Measurements from ENCODE around the gene ELFN1. TPM values are rescaled to one million over a fixed set of nuclear protein-coding genes. Genes with fewer than 3 reads are reported as not detected.

The ELFN1 gene
- polyA plus RNA-seq, 1 donor: 4.7 TPM

GRCh38 chr7:1642291-1642731, 27.8 kb upstream of the ELFN1 start:
- no peak for DNase-seq (ENCODE audit: low read depth)

GRCh38 chr7:1643270-1644092, 26.6 kb upstream of the ELFN1 start:
- no peak for DNase-seq (ENCODE audit: low read depth)

GRCh38 chr7:1644341-1645070, 25.6 kb upstream of the ELFN1 start:
- DNase-seq (ENCODE audit: low read depth): no peak

GRCh38 chr7:1645071-1645409, 25.0 kb upstream of the ELFN1 start:
- no peak for DNase-seq (ENCODE audit: low read depth)

GRCh38 chr7:1645476-1645875, 24.6 kb upstream of the ELFN1 start:
- no peak for DNase-seq (ENCODE audit: low read depth)

GRCh38 chr7:1646391-1646790, 23.7 kb upstream of the ELFN1 start:
- no peak for DNase-seq (ENCODE audit: low read depth)

GRCh38 chr7:1646957-1647891, 22.9 kb upstream of the ELFN1 start:
- DNase-seq (ENCODE audit: low read depth): peak; percentile 28

- peak; percentile 25 for DNase-seq (ENCODE audit: low read depth)
Measured at GRCh38 chr7:1647961-1648672, 22.0 kb upstream of the ELFN1 start.

GRCh38 chr7:1649751-1650326, 20.2 kb upstream of the ELFN1 start:
- DNase-seq (ENCODE audit: low read depth): no peak

GRCh38 chr7:1650363-1651030, 19.6 kb upstream of the ELFN1 start:
- DNase-seq (ENCODE audit: low read depth): no peak

GRCh38 chr7:1651031-1651446, 19.0 kb upstream of the ELFN1 start:
- no peak for DNase-seq (ENCODE audit: low read depth)

GRCh38 chr7:1651891-1652290, 18.2 kb upstream of the ELFN1 start:
- DNase-seq (ENCODE audit: low read depth): no peak

- no peak for DNase-seq (ENCODE audit: low read depth)
Measured at GRCh38 chr7:1653500-1653899, 16.6 kb upstream of the ELFN1 start.

- no peak for DNase-seq (ENCODE audit: low read depth)
Measured at GRCh38 chr7:1654111-1654510, 16.0 kb upstream of the ELFN1 start.

- DNase-seq (ENCODE audit: low read depth): no peak
Measured at GRCh38 chr7:1654738-1655475, 15.2 kb upstream of the ELFN1 start.

GRCh38 chr7:1659696-1660095, 10.4 kb upstream of the ELFN1 start:
- DNase-seq (ENCODE audit: low read depth): no peak

- no peak for DNase-seq (ENCODE audit: low read depth)
Measured at GRCh38 chr7:1661461-1661860, 8.6 kb upstream of the ELFN1 start.

- DNase-seq (ENCODE audit: low read depth): no peak
Measured at GRCh38 chr7:1662101-1662500, 8.0 kb upstream of the ELFN1 start.

GRCh38 chr7:1662767-1663166, 7.3 kb upstream of the ELFN1 start:
- no peak for DNase-seq (ENCODE audit: low read depth)

- no peak for DNase-seq (ENCODE audit: low read depth)
Measured at GRCh38 chr7:1663223-1663622, 6.9 kb upstream of the ELFN1 start.
